NCI-H1436 treated with DMSO at 0.1 percent for 48 hours (cell line): ENCODE results near the gene ENTREP1.

Experiments
- DNase-seq: peaks from one replicate; lab custom pipeline; 2025; lab: John Stamatoyannopoulos, UW

ENTREP1 gene

GRCh38 chr9:69319324-69320025 is 5.5 kb upstream of the ENTREP1 start:
- peak; percentile 34 for DNase-seq

- no peak for DNase-seq
These were observed 2.8 kb upstream of the ENTREP1 start for GRCh38 chr9:69322256-69322655.

GRCh38 chr9:69323861-69324260 is 1.2 kb upstream of the ENTREP1 start:
- no peak for DNase-seq

GRCh38 chr9:69325409-69326212 is 596 bp downstream of the ENTREP1 start:
- no peak for DNase-seq

GRCh38 chr9:69326261-69326660 is 1.2 kb downstream of the ENTREP1 start:
- DNase-seq, result no peak

- DNase-seq, result no peak
These were observed 5.6 kb downstream of the ENTREP1 start for GRCh38 chr9:69330580-69330979.

GRCh38 chr9:69331444-69331843 is 6.4 kb downstream of the ENTREP1 start:
- no peak for DNase-seq

- no peak for DNase-seq
These were observed 7.2 kb downstream of the ENTREP1 start for GRCh38 chr9:69332067-69332685.

- no peak for DNase-seq
These were observed 8.7 kb downstream of the ENTREP1 start for GRCh38 chr9:69333716-69334115.

- DNase-seq, result no peak
These were observed 9.3 kb downstream of the ENTREP1 start for GRCh38 chr9:69334317-69334716.

GRCh38 chr9:69339620-69340019 is 14.6 kb downstream of the ENTREP1 start:
- DNase-seq, result no peak

- no peak for DNase-seq
These were observed 15.6 kb downstream of the ENTREP1 start for GRCh38 chr9:69340631-69341030.

- no peak for DNase-seq
These were observed 17.8 kb downstream of the ENTREP1 start for GRCh38 chr9:69342769-69343168.

- no peak for DNase-seq
These were observed 19.4 kb downstream of the ENTREP1 start for GRCh38 chr9:69344459-69344858.

GRCh38 chr9:69346596-69347390 is 21.8 kb downstream of the ENTREP1 start:
- no peak for DNase-seq

- no peak for DNase-seq
These were observed 22.6 kb downstream of the ENTREP1 start for GRCh38 chr9:69347607-69348006.

GRCh38 chr9:69351227-69351626 is 26.2 kb downstream of the ENTREP1 start:
- DNase-seq, result no peak

- no peak for DNase-seq
These were observed 30.2 kb downstream of the ENTREP1 start for GRCh38 chr9:69355232-69355631.

GRCh38 chr9:69357030-69357775 is 32.2 kb downstream of the ENTREP1 start:
- no peak for DNase-seq

GRCh38 chr9:69357821-69358220 is 32.8 kb downstream of the ENTREP1 start:
- DNase-seq, result no peak

- no peak for DNase-seq
These were observed 38.2 kb downstream of the ENTREP1 start for GRCh38 chr9:69363191-69363590.
